ENCODE data around the gene AHDC1.

- TF ChIP-seq CTCF (IDR thresholded peaks at IDR 0.05) (peak; percentile 90), CEBPB (IDR thresholded peaks at IDR 0.05) (no peak), FOSB (CRISPR knock-in tag; IDR thresholded peaks at IDR 0.05) (no peak), ZFP36 (IDR thresholded peaks at IDR 0.05; ENCODE audit: borderline replicate concordance, partially characterized antibody) (no peak), POLR2A (IDR thresholded peaks at IDR 0.05; ENCODE audit: low read length) (no peak), SMC3 (IDR thresholded peaks at IDR 0.05) (peak; percentile 79), RNF2 (IDR thresholded peaks at IDR 0.05; ENCODE audit: borderline replicate concordance, low read depth) (no peak), MAFK (IDR thresholded peaks at IDR 0.05; ENCODE audit: partially characterized antibody) (no peak), HDAC2 (IDR thresholded peaks at IDR 0.05) (no peak), BHLHE40 (IDR thresholded peaks at IDR 0.05; ENCODE audit: low read depth, low read length) (no peak), MAX (IDR thresholded peaks at IDR 0.05) (no peak)
Measured at GRCh38 chr1:27605796-27606707, 2.1 kb upstream of the AHDC1 start.

Measured in A549 (cell line).